HCT116 (cell line): ENCODE measurements around the gene IL10. TPM values are rescaled to one million over a fixed set of nuclear protein-coding genes. Genes with fewer than 3 reads are reported as not detected.

Experiments
- ATAC-seq: fragments of 200-7000 bp; cut with Tn5 transposase; 2 replicates; pipeline ENCODE4 v1.9.1; 2020; ENCODE audit warnings: mild to moderate bottlenecking, moderate library complexity
- BruUV-seq: library from RNA; stranded (reverse); fragments of 400-500 nt; replicated peaks from 2 replicates; lab custom pipeline; 2021; lab: Mats Ljungman, UMichigan
- CTCF ChIA-PET: fragments of 300-600 bp; sonication (Branson Sonifier 250); formaldehyde crosslinking; loops from one replicate; lab custom pipeline; 2021; ENCODE audit warnings: antibody characterized with exemption; lab: Charles Lee
- POLR2A ChIA-PET: fragments of 300-600, 350-600 bp; sonication (Branson Sonifier 250); formaldehyde crosslinking; loops from one replicate; lab custom pipeline; 2021; ENCODE audit warnings: antibody characterized with exemption; lab: Charles Lee
- RAD21 ChIA-PET, 2 experiments: fragments of 300-600 bp; sonication (Branson Sonifier 250); formaldehyde crosslinking; loops; one replicate each; lab custom pipeline; 2023; ENCODE audit warnings: low total read pairs in 2 of 2; ENCODE audit not compliant: uncharacterized antibody in 2 of 2, unreplicated experiment in 2 of 2, low non-redundant PET in 1 of 2; lab: Charles Lee
- DNase-seq: peaks from one replicate; pipeline ENCODE4 v3.0.0-alpha.2; 2010; ENCODE audit warnings: low read depth, low spot score
- H2AFZ ChIP-seq: fragments of 200-600 bp; shearing (Covaris generic), sonication (generic); 2 replicates; pipeline ENCODE4 v1.6.1; 2017; ENCODE audit warnings: low read depth, mixed run types, mixed read lengths, antibody characterized with exemption, low read length; ENCODE audit not compliant: poor library complexity, severe bottlenecking
- H3K27ac ChIP-seq: 2 replicates; pipeline ENCODE4 v1.5.1; 2012; ENCODE audit warnings: low read depth, low read length
- H3K27me3 ChIP-seq: fragments of 200-600 bp; sonication (generic); 2 replicates; pipeline ENCODE4 v1.6.1; 2016; ENCODE audit warnings: mixed run types, low read length, mixed read lengths; ENCODE audit not compliant: insufficient read depth
- H3K36me3 ChIP-seq, 2 experiments: fragments of 200-500 bp in 1 of 2; fragments of 200-600 bp in 1 of 2; sonication (Bioruptor generic) in 1 of 2; sonication (generic) in 1 of 2; 2 replicates each; pipeline versions ENCODE4 v1.5.1 to v1.6.1; 2014 to 2016; ENCODE audit warnings: low read length in 2 of 2, inconsistent platforms in 1 of 2, mixed read lengths in 1 of 2, mixed run types in 1 of 2; ENCODE audit not compliant: insufficient read depth in 2 of 2, control insufficient read depth in 1 of 2
- H3K4me1 ChIP-seq, 2 experiments: fragments of 200-600 bp in 1 of 2; sonication (generic) in 1 of 2; 2 replicates each; pipeline versions ENCODE4 v1.5.1 to v1.6.1; 2012 to 2017; ENCODE audit warnings: low read length in 2 of 2, inconsistent platforms in 1 of 2, mild to moderate bottlenecking in 1 of 2, mixed read lengths in 1 of 2, mixed run types in 1 of 2, moderate library complexity in 1 of 2; ENCODE audit not compliant: insufficient read depth in 2 of 2, control insufficient read depth in 1 of 2
- H3K4me2 ChIP-seq: fragments of 200-600 bp; sonication (generic); 2 replicates; pipeline ENCODE4 v1.6.1; 2017; ENCODE audit warnings: mixed run types, low read length, mixed read lengths
- H3K4me3 ChIP-seq, 2 experiments: fragments of 200-600 bp in 1 of 2; sonication (generic) in 1 of 2; replicated peaks in 1 of 2; 2 replicates each; pipeline ENCODE4 v1.5.1; 2011 to 2016; ENCODE audit warnings: low read length in 2 of 2, control low read depth in 1 of 2, low read depth in 1 of 2, mild to moderate bottlenecking in 1 of 2, mixed read lengths in 1 of 2, mixed run types in 1 of 2
- H3K79me2 ChIP-seq: fragments of 200-600 bp; sonication (generic); 2 replicates; pipeline ENCODE4 v1.6.1; 2017; ENCODE audit warnings: mild to moderate bottlenecking, mixed run types, low read length, moderate library complexity, mixed read lengths; ENCODE audit not compliant: insufficient read depth
- H3K9ac ChIP-seq: fragments of 200-600 bp; sonication (generic); 2 replicates; pipeline ENCODE4 v1.6.1; 2016; ENCODE audit warnings: low read length, mixed read lengths
- H3K9me2 ChIP-seq: fragments of 200-600 bp; sonication (generic), shearing (Covaris generic); 2 replicates; pipeline ENCODE4 v1.6.1; 2017; ENCODE audit warnings: mixed run types, mild to moderate bottlenecking, moderate library complexity; ENCODE audit not compliant: insufficient read depth
- H3K9me3 ChIP-seq, 2 experiments: fragments of 200-500 bp in 1 of 2; fragments of 200-600 bp in 1 of 2; sonication (Bioruptor generic) in 1 of 2; sonication (generic) in 1 of 2; 2 replicates each; pipeline ENCODE4 v1.6.1; 2014 to 2017; ENCODE audit warnings: low read length in 2 of 2, mixed read lengths in 2 of 2, inconsistent platforms in 1 of 2, low read depth in 1 of 2, mild to moderate bottlenecking in 1 of 2, mixed run types in 1 of 2, moderate library complexity in 1 of 2; ENCODE audit not compliant: control insufficient read depth in 1 of 2, insufficient read depth in 1 of 2
- H4K20me1 ChIP-seq: fragments of 200-600 bp; sonication (generic), shearing (Covaris generic); 2 replicates; pipeline ENCODE4 v1.6.1; 2017; ENCODE audit warnings: mixed run types, mild to moderate bottlenecking, moderate library complexity; ENCODE audit not compliant: insufficient read depth
- CBX3 ChIP-seq: IDR thresholded peaks from 2 replicates; pipeline ENCODE4 v1.6.1; 2012; ENCODE audit warnings: low read depth
- EGR1 ChIP-seq: IDR thresholded peaks from 2 replicates; pipeline ENCODE4 v1.6.1; 2012; ENCODE audit warnings: low read depth
- ELF1 ChIP-seq: IDR thresholded peaks from 2 replicates; pipeline ENCODE4 v1.6.1; 2012; ENCODE audit warnings: low read depth, borderline replicate concordance
- EZH2 ChIP-seq: fragments of 200-600 bp; sonication (generic); IDR thresholded peaks from 2 replicates; pipeline ENCODE4 v1.6.1; 2017; ENCODE audit warnings: antibody characterized with exemption, mixed run types
- EZH2phosphoT487 ChIP-seq: fragments of 200-600 bp; IDR thresholded peaks from 2 replicates; pipeline ENCODE4 v1.6.1; 2018; ENCODE audit warnings: antibody characterized with exemption, borderline replicate concordance
- FOSL1 ChIP-seq: IDR thresholded peaks from 2 replicates; pipeline ENCODE4 v1.6.1; 2012; ENCODE audit warnings: low read depth
- JUND ChIP-seq: IDR thresholded peaks from 2 replicates; pipeline ENCODE4 v1.6.1; 2012
- POLR2A ChIP-seq: IDR thresholded peaks from 2 replicates; pipeline ENCODE4 v1.7.0; 2011; ENCODE audit warnings: borderline replicate concordance; ENCODE audit not compliant: insufficient read depth, insufficient read length; ENCODE audit errors: extremely low read depth
- POLR2AphosphoS5 ChIP-seq: IDR thresholded peaks from 2 replicates; pipeline ENCODE4 v1.6.1; 2011; ENCODE audit warnings: mild to moderate bottlenecking, low read depth, low read length, moderate library complexity
- RAD21 ChIP-seq: IDR thresholded peaks from 2 replicates; pipeline ENCODE4 v1.6.1; 2012; ENCODE audit warnings: low read depth, mild to moderate bottlenecking
- SP1 ChIP-seq: IDR thresholded peaks from 2 replicates; pipeline ENCODE4 v1.6.1; 2012; ENCODE audit warnings: low read depth
- SRF ChIP-seq: IDR thresholded peaks from 2 replicates; pipeline ENCODE4 v1.6.1; 2012; ENCODE audit warnings: low read depth
- YY1 ChIP-seq: IDR thresholded peaks from 2 replicates; pipeline ENCODE4 v1.6.1; 2011; ENCODE audit warnings: low read length, low read depth, moderate library complexity, mild to moderate bottlenecking; ENCODE audit not compliant: insufficient replicate concordance; ENCODE audit errors: extremely low read depth
- ZFX ChIP-seq: fragments of 450-650 bp; IDR thresholded peaks from 2 replicates; pipeline ENCODE4 v1.6.1; 2017
- intact Hi-C: fragments of 100-400 bp; cut with micrococcal nuclease; formaldehyde crosslinking; loops from 2 replicates; pipeline ENCODE4 v1.10.0; 2022
- total RNA-seq: library from RNA; stranded (reverse); gene quantifications from one replicate; pipeline ENCODE4 v1.2.1, GENCODE V29; 2021; ENCODE audit not compliant: unreplicated experiment
- TF ChIP-seq, protein P1 (sequence below): IDR thresholded peaks from 2 replicates; pipeline ENCODE4 v1.6.1; 2011; ENCODE audit warnings: mild to moderate bottlenecking, low read length, moderate library complexity; ENCODE audit not compliant: insufficient replicate concordance; ENCODE audit errors: extremely low read depth
- TF ChIP-seq, protein P2 (sequence below): IDR thresholded peaks from 2 replicates; pipeline ENCODE4 v1.6.1; 2012; ENCODE audit warnings: low read depth

The IL10 gene
- total RNA-seq, 1 experiment from 2014 or later = not detected

- RAD21 ChIA-PET = no interaction called here
- Histone ChIP-seq H3K9me3 (no peaks in the 10 kb centered on the region), H3K36me3 (no peaks in the 10 kb centered on the region), H3K4me2 (no peak overlapping the region), H3K27me3 (no peaks in the 10 kb centered on the region), H4K20me1 (no peaks in the 10 kb centered on the region), H2AFZ (no peak overlapping the region)
- intact Hi-C loops = no loop called here
- CTCF ChIA-PET = no interaction called here
- TF ChIP-seq, protein P1, sequence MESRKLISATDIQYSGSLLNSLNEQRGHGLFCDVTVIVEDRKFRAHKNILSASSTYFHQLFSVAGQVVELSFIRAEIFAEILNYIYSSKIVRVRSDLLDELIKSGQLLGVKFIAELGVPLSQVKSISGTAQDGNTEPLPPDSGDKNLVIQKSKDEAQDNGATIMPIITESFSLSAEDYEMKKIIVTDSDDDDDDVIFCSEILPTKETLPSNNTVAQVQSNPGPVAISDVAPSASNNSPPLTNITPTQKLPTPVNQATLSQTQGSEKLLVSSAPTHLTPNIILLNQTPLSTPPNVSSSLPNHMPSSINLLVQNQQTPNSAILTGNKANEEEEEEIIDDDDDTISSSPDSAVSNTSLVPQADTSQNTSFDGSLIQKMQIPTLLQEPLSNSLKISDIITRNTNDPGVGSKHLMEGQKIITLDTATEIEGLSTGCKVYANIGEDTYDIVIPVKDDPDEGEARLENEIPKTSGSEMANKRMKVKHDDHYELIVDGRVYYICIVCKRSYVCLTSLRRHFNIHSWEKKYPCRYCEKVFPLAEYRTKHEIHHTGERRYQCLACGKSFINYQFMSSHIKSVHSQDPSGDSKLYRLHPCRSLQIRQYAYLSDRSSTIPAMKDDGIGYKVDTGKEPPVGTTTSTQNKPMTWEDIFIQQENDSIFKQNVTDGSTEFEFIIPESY = no peak
- TF ChIP-seq, protein P2, sequence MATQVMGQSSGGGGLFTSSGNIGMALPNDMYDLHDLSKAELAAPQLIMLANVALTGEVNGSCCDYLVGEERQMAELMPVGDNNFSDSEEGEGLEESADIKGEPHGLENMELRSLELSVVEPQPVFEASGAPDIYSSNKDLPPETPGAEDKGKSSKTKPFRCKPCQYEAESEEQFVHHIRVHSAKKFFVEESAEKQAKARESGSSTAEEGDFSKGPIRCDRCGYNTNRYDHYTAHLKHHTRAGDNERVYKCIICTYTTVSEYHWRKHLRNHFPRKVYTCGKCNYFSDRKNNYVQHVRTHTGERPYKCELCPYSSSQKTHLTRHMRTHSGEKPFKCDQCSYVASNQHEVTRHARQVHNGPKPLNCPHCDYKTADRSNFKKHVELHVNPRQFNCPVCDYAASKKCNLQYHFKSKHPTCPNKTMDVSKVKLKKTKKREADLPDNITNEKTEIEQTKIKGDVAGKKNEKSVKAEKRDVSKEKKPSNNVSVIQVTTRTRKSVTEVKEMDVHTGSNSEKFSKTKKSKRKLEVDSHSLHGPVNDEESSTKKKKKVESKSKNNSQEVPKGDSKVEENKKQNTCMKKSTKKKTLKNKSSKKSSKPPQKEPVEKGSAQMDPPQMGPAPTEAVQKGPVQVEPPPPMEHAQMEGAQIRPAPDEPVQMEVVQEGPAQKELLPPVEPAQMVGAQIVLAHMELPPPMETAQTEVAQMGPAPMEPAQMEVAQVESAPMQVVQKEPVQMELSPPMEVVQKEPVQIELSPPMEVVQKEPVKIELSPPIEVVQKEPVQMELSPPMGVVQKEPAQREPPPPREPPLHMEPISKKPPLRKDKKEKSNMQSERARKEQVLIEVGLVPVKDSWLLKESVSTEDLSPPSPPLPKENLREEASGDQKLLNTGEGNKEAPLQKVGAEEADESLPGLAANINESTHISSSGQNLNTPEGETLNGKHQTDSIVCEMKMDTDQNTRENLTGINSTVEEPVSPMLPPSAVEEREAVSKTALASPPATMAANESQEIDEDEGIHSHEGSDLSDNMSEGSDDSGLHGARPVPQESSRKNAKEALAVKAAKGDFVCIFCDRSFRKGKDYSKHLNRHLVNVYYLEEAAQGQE = no peak
- no peak for TF ChIP-seq JUND
- TF ChIP-seq FOSL1 = no peak
- TF ChIP-seq EZH2phosphoT487 = no peak
- no peak for TF ChIP-seq RAD21
- TF ChIP-seq YY1 = no peak
- no peak for TF ChIP-seq ELF1
- TF ChIP-seq SP1 = no peak
- no peak for TF ChIP-seq EZH2
- no peak for TF ChIP-seq EGR1
- no peak for TF ChIP-seq CBX3
- no peak for TF ChIP-seq POLR2A
- no peak for TF ChIP-seq SRF
- no peak for TF ChIP-seq ZFX
- TF ChIP-seq POLR2AphosphoS5 = no peak
- TF ChIP-seq, all 23 proteins: peak for 0
- ATAC-seq (no peak), DNase-seq (no peak)
- POLR2A ChIA-PET = no interaction called here
- no TSS peak for BruUV-seq
- Histone ChIP-seq H3K4me3 (no peak overlapping the region), H3K79me2 (no peaks in the 10 kb centered on the region), H3K9ac (no peak overlapping the region), H3K4me1 (no peaks in the 10 kb centered on the region), H3K27ac (no peak overlapping the region), H3K9me2 (no peaks in the 10 kb centered on the region)
These were observed 29.4 kb downstream of the IL10 start for GRCh38 chr1:206742719-206743383.
